A673 (cell line): ENCODE measurements around the gene SPINT3. TPM values are rescaled to one million over a fixed set of nuclear protein-coding genes. Genes with fewer than 3 reads are reported as not detected.
"Not testable (repeated sequence)": the region's sequence is repeated elsewhere in the genome, so short reads cannot be mapped to it uniquely, and the experiment has no call there.

Experiments
- BruUV-seq: library from RNA; stranded (reverse); fragments of 400-500 nt; replicated peaks from 2 replicates; lab custom pipeline; 2021; lab: Mats Ljungman, UMichigan
- CTCF ChIA-PET: fragments of 300-600 bp; sonication (Branson Sonifier 250); formaldehyde crosslinking; loops from one replicate; lab custom pipeline; 2022; ENCODE audit warnings: antibody characterized with exemption; lab: Charles Lee
- POLR2A ChIA-PET: fragments of 300-600 bp; sonication (Branson Sonifier 250); formaldehyde crosslinking; loops from one replicate; lab custom pipeline; 2022; ENCODE audit warnings: antibody characterized with exemption; ENCODE audit not compliant: low non-redundant PET; lab: Charles Lee
- DNase-seq: peaks from one replicate; pipeline ENCODE4 v3.0.0-alpha.2; 2015; ENCODE audit warnings: low spot score
- H3K27ac ChIP-seq: fragments of 200-600 bp; sonication (generic); 2 replicates; pipeline ENCODE4 v1.5.1; 2016; ENCODE audit warnings: mixed run types, low read depth, mild to moderate bottlenecking, mixed read lengths, antibody characterized with exemption, low read length; ENCODE audit not compliant: poor library complexity, severe bottlenecking
- H3K27me3 ChIP-seq: fragments of 200-600 bp; sonication (generic); replicated peaks from 2 replicates; pipeline ENCODE4 v1.6.1; 2017; ENCODE audit warnings: mixed run types, low read depth, mild to moderate bottlenecking, mixed read lengths, antibody characterized with exemption, low read length; ENCODE audit not compliant: insufficient read depth, poor library complexity
- H3K36me3 ChIP-seq: fragments of 200-600 bp; sonication (generic); 2 replicates; pipeline ENCODE4 v1.6.1; 2016; ENCODE audit warnings: mixed run types, mild to moderate bottlenecking, mixed read lengths, antibody characterized with exemption, low read length; ENCODE audit not compliant: insufficient read depth, poor library complexity, severe bottlenecking
- H3K4me1 ChIP-seq: fragments of 200-600 bp; sonication (generic); 2 replicates; pipeline ENCODE4 v1.6.1; 2017; ENCODE audit warnings: mixed run types, mild to moderate bottlenecking, mixed read lengths, antibody characterized with exemption, low read length; ENCODE audit not compliant: insufficient read depth, poor library complexity, severe bottlenecking
- H3K4me3 ChIP-seq: fragments of 200-600 bp; sonication (generic); 2 replicates; pipeline ENCODE4 v1.5.1; 2016; ENCODE audit warnings: low read depth, mixed run types, mild to moderate bottlenecking, mixed read lengths, low read length; ENCODE audit not compliant: poor library complexity, severe bottlenecking
- H3K9me3 ChIP-seq: fragments of 200-600 bp; sonication (generic); 2 replicates; pipeline ENCODE4 v1.6.1; 2016; ENCODE audit warnings: mixed run types, low read depth, mild to moderate bottlenecking, mixed read lengths, antibody characterized with exemption, low read length; ENCODE audit not compliant: poor library complexity, severe bottlenecking
- EZH2 ChIP-seq: fragments of 200-600 bp; sonication (generic); IDR thresholded peaks from 2 replicates; pipeline ENCODE4 v1.6.1; 2017; ENCODE audit warnings: borderline replicate concordance, low read depth, mild to moderate bottlenecking, mixed read lengths, antibody characterized with exemption, low read length; ENCODE audit not compliant: poor library complexity, severe bottlenecking
- intact Hi-C: fragments of 100-400 bp; cut with micrococcal nuclease; formaldehyde crosslinking; loops from one replicate; pipeline ENCODE4 v1.10.0; 2022; ENCODE audit not compliant: unreplicated experiment
- total RNA-seq: library from RNA; stranded (reverse); gene quantifications from 2 replicates; pipeline ENCODE4 v1.2.3, GENCODE V29; 2021
- TF ChIP-seq, protein P1 (sequence below): fragments of 300-800, 200-600 bp; sonication (generic); conservative IDR thresholded peaks from 2 replicates; pipeline ENCODE4 v1.5.1; 2017; ENCODE audit warnings: low read depth, mild to moderate bottlenecking, antibody characterized with exemption, low read length, moderate library complexity, mixed read lengths

The SPINT3 gene
- total RNA-seq, 1 experiment from 2014 or later, result not detected

DNA sequence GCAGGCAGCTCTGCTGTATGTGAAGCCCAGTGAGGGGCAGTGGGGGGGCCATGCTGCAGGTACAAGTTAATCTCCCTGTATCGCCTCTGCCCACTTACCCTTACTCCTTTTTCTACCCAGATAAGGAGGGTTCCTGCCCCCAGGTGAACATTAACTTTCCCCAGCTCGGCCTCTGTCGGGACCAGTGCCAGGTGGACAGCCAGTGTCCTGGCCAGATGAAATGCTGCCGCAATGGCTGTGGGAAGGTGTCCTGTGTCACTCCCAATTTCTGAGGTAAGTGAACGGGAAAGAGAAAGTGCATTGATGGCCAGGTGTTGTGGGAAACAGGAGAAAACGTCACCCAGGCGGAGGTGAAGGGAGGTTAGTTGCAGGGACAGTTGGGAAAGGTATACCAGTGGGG is 35.6 kb downstream of the SPINT3 start:
- POLR2A ChIA-PET, result no interaction called here
- Histone ChIP-seq H3K4me3 (no peak overlapping the region), H3K27me3 (peaks cover 3% of the 10 kb centered on the region), H3K4me1 (no peaks in the 10 kb centered on the region), H3K27ac (no peak overlapping the region), H3K36me3 (no peaks in the 10 kb centered on the region), H3K9me3 (no peaks in the 10 kb centered on the region)
- TF ChIP-seq, protein P1, sequence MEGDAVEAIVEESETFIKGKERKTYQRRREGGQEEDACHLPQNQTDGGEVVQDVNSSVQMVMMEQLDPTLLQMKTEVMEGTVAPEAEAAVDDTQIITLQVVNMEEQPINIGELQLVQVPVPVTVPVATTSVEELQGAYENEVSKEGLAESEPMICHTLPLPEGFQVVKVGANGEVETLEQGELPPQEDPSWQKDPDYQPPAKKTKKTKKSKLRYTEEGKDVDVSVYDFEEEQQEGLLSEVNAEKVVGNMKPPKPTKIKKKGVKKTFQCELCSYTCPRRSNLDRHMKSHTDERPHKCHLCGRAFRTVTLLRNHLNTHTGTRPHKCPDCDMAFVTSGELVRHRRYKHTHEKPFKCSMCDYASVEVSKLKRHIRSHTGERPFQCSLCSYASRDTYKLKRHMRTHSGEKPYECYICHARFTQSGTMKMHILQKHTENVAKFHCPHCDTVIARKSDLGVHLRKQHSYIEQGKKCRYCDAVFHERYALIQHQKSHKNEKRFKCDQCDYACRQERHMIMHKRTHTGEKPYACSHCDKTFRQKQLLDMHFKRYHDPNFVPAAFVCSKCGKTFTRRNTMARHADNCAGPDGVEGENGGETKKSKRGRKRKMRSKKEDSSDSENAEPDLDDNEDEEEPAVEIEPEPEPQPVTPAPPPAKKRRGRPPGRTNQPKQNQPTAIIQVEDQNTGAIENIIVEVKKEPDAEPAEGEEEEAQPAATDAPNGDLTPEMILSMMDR, result no peak
- TF ChIP-seq EZH2, result no peak
- intact Hi-C loops, result no loop called here
- no TSS peak for BruUV-seq
- DNase-seq, result no peak
- CTCF ChIA-PET, result no interaction called here

DNA sequence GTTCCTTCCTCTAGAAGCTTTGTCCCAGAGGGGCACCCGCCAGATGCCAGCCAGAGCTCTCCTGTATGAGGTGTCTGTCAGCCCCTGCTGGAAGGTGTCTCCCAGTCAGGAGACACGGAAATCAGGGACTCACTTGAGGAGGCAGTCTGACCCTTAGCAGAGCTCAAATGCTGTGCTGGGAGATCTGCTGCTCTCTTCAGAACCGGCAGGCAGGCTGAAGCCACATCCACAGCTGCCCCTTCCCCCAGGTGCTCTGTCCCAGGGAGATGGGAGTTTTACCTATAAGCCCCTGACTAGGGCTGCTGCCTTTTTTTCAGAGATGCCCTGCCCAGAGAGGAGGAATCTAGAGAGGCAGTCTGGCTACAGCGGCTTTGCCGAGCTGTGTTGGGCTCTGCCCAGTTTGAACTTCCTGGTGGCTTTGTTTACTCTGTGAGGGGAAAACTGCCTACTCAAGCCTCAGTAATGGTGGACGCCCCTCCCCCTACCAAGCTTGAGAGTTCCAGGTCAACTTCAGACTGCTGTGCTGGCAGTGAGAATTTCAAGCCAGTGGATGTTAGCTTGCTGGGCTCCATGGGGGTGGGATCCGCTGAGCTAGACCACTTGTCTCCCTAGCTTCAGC is 37.8 kb downstream of the SPINT3 start:
- POLR2A ChIA-PET, H3K27me3 ChIP-seq, BruUV-seq: not testable (repeated sequence)

DNA sequence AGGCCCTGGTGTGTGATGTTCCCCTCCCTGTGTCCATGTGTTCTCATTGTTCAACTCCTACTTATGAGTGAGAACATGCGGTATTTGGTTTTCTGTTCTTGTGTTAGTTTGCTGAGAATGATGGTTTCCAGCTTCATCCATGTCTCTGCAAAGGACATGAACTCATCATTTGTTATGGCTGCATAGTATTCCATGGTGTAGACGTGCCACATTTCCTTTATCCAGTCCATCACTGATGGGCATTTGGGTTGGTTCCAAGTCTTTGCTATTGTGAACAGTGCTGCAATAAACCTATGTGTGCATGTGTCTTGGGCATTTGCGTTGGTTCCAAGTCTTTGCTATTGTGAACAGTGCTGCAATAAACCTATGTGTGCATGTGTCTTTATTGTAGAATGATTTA is 43.1 kb downstream of the SPINT3 start:
- H3K9me3 ChIP-seq, H3K4me1 ChIP-seq, CTCF ChIA-PET, H3K4me3 ChIP-seq, intact Hi-C loops, H3K36me3 ChIP-seq, DNase-seq, POLR2A ChIA-PET, BruUV-seq, H3K27ac ChIP-seq: not testable (repeated sequence)
- H3K27me3 ChIP-seq, result peaks cover 29% of the 10 kb centered on the region

More for the DNA sequence above, 37.8 kb downstream of the SPINT3 start:
- H3K27ac ChIP-seq, intact Hi-C loops, CTCF ChIA-PET, H3K36me3 ChIP-seq, H3K9me3 ChIP-seq, H3K4me3 ChIP-seq, DNase-seq, H3K4me1 ChIP-seq: not testable (repeated sequence)

DNA sequence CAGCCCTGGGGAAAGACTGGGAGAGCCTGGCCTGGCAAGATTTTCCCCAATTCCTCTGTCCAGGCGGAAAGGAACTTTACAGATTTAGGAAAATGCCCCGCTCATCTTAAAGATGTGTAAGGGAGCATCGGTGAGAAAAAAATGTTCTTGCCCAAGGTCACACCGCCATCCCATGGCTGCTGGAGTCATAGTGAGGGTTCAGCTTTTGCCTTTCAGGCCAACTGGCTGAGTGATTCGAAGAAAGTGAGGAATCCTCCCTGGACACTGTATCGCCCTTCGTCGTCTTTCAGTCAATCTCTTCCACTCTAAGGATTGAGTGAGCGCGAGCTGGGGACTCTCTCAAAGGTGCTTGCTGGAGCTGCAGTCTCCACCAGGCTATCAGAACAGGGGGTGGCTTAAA is 44.5 kb downstream of the SPINT3 start:
- no TSS peak for BruUV-seq
- ChIA-PET CTCF (interaction anchor here (0.7 kb wide), 1 partner anchor 30 kb away, joined by 3 read pairs; no protein-coding TSS in a partner anchor), POLR2A (no interaction called here)
- H3K9me3 ChIP-seq, result no peaks in the 10 kb centered on the region
- H3K4me1 ChIP-seq, result peaks cover 4% of the 10 kb centered on the region
- intact Hi-C loops, result no loop called here
- DNase-seq, result no peak
- H3K36me3 ChIP-seq, result no peaks in the 10 kb centered on the region
- peaks cover 38% of the 10 kb centered on the region for H3K27me3 ChIP-seq
- TF ChIP-seq, protein P1, result no peak
- TF ChIP-seq EZH2, result no peak
- H3K4me3 ChIP-seq, result peak overlapping the region; percentile 38
- H3K27ac ChIP-seq, result no peak overlapping the region
